Measurements from ENCODE around the gene KIF1C. TPM values are rescaled to one million over a fixed set of nuclear protein-coding genes. Genes with fewer than 3 reads are reported as not detected.

KIF1C gene
- total RNA-seq, 2 donors from 2014 or later: 108 to 133 TPM

DNA sequence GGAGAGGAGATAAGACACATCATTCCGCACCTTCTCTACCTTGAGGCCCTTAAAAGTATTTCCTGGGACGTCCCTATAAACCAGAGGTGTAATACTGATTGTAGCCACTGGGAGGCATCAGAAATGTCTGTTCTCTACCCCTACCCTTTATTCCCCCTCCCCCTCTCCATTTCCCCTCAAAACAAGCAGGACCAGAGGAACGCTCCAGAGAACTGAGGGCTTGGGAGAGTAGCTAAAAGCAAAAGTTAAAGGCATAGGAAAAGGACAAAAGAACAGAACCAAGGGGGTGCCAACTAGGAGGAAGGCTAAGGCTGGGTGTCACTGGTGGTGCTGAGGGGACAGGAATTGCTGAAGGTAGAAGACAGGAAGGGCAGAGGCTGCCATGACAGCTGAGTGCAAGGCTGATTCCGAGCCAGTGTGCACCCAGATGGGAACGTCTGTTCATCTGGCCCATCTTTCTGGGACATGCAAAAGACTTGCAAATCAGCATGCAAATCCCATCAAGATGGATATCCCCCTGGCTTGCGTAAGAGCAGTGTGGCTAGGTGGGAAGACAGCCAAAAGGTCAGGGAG is 17.0 kb upstream of the KIF1C start:
- peak; percentile 88 for DNase-seq

DNA sequence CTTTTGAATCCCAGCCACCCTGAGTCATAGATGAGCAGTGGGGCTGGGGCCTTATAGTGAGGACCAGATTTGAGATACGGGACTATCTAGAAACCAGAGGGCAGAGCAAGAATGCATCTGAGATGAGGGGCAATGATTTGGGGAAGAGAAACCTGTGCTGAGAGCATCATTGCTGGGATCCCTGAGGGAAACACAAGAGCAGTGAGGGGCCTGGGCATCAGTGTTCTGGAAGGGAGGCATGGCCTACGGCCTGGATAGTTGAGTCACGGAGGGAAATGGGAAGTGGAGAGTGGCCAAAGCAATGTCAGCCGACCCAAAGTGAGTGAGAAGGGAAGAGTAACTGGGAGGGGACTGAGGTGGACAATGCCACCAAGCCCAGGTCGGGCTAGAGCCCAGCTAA is 15.4 kb upstream of the KIF1C start:
- no peak overlapping the region for H3K4me3 Mint-ChIP-seq
- 72 to 73% methylated on average over 5 of the region's 5 CpGs for WGBS, 2 experiments (ENCODE audit: insufficient coverage in 1 of 2, insufficient read length in 1 of 2)
- Histone ChIP-seq H3K27me3 (ENCODE audit: control insufficient read depth, insufficient read depth, low read length, poor library complexity, severe bottlenecking) (peaks cover 13% of the 10 kb centered on the region), H3K4me1 (ENCODE audit: control insufficient read depth, insufficient read depth, low read length) (peaks cover 3% of the 10 kb centered on the region), H3K9me3 (ENCODE audit: control insufficient read depth, low read length) (no peaks in the 10 kb centered on the region), H3K36me3 (ENCODE audit: control insufficient read depth, insufficient read depth, low read length) (peaks cover 22% of the 10 kb centered on the region), H3K9ac (ENCODE audit: extremely low read depth, low read length, poor library complexity, severe bottlenecking) (no peak overlapping the region), H3K4me3 (ENCODE audit: low read length) (no peak overlapping the region), H3K27ac (ENCODE audit: low read depth, low read length) (no peak overlapping the region)
- no peak overlapping the region for H3K27ac Mint-ChIP-seq
- H3K36me3 Mint-ChIP-seq (ENCODE audit: low read depth): peaks cover 26% of the 10 kb centered on the region
- H3K9me3 Mint-ChIP-seq: no peaks in the 10 kb centered on the region
- peaks cover 50% of the 10 kb centered on the region for H3K27me3 Mint-ChIP-seq (ENCODE audit: insufficient read depth)
- no peak for DNase-seq
- TF ChIP-seq, protein P1, sequence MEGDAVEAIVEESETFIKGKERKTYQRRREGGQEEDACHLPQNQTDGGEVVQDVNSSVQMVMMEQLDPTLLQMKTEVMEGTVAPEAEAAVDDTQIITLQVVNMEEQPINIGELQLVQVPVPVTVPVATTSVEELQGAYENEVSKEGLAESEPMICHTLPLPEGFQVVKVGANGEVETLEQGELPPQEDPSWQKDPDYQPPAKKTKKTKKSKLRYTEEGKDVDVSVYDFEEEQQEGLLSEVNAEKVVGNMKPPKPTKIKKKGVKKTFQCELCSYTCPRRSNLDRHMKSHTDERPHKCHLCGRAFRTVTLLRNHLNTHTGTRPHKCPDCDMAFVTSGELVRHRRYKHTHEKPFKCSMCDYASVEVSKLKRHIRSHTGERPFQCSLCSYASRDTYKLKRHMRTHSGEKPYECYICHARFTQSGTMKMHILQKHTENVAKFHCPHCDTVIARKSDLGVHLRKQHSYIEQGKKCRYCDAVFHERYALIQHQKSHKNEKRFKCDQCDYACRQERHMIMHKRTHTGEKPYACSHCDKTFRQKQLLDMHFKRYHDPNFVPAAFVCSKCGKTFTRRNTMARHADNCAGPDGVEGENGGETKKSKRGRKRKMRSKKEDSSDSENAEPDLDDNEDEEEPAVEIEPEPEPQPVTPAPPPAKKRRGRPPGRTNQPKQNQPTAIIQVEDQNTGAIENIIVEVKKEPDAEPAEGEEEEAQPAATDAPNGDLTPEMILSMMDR (conservative IDR thresholded peaks at IDR 0.05): no peak
- peaks cover 14% of the 10 kb centered on the region for H3K4me1 Mint-ChIP-seq

More for the DNA sequence above, 17.0 kb upstream of the KIF1C start:
- TF ChIP-seq, protein P1 (conservative IDR thresholded peaks at IDR 0.05): peak; percentile 84
- Mint-ChIP-seq H3K4me3 (no peak overlapping the region), H3K4me1 (peaks cover 8% of the 10 kb centered on the region), H3K36me3 (ENCODE audit: low read depth) (peaks cover 31% of the 10 kb centered on the region), H3K9me3 (no peaks in the 10 kb centered on the region), H3K27me3 (ENCODE audit: insufficient read depth) (peaks cover 50% of the 10 kb centered on the region), H3K27ac (no peak overlapping the region)
- Histone ChIP-seq H3K27ac (ENCODE audit: low read depth, low read length) (no peak overlapping the region), H3K4me1 (ENCODE audit: control insufficient read depth, insufficient read depth, low read length) (peaks cover 3% of the 10 kb centered on the region), H3K36me3 (ENCODE audit: control insufficient read depth, insufficient read depth, low read length) (peaks cover 29% of the 10 kb centered on the region), H3K9me3 (ENCODE audit: control insufficient read depth, low read length) (no peaks in the 10 kb centered on the region), H3K27me3 (ENCODE audit: control insufficient read depth, insufficient read depth, low read length, poor library complexity, severe bottlenecking) (peaks cover 13% of the 10 kb centered on the region), H3K4me3 (ENCODE audit: low read length) (no peak overlapping the region), H3K9ac (ENCODE audit: extremely low read depth, low read length, poor library complexity, severe bottlenecking) (no peak overlapping the region)
- WGBS, 2 experiments (ENCODE audit: insufficient coverage in 1 of 2, insufficient read length in 1 of 2): 48 to 58% methylated on average over 3 to 6 of the region's 6 CpGs

DNA sequence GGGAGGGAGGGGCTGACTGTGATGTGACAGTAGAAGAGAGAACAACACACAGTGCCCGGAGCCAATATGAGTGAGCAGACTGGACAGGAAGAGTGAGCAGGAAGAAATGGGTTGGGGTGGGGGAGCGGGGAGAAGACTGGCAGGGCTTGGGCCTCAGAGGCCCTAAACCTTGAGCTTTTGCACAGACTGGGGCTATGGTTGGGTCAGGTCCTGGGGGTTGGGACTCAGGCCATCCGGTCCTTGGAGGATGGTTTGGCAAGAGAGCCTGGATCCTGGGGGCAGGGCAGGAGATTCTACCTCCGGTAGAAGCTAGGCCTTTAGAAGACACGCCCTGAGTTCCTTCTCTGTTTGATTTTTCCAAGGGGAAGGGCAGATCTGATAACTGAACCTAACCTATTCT is 11.3 kb upstream of the KIF1C start:
- Histone ChIP-seq H3K9ac (ENCODE audit: extremely low read depth, low read length, poor library complexity, severe bottlenecking) (no peak overlapping the region), H3K9me3 (ENCODE audit: control insufficient read depth, low read length) (no peaks in the 10 kb centered on the region), H3K36me3 (ENCODE audit: control insufficient read depth, insufficient read depth, low read length) (no peaks in the 10 kb centered on the region), H3K4me1 (ENCODE audit: control insufficient read depth, insufficient read depth, low read length) (no peaks in the 10 kb centered on the region), H3K27ac (ENCODE audit: low read depth, low read length) (no peak overlapping the region), H3K4me3 (ENCODE audit: low read length) (peak overlapping the region; percentile 80), H3K27me3 (ENCODE audit: control insufficient read depth, insufficient read depth, low read length, poor library complexity, severe bottlenecking) (peaks cover 12% of the 10 kb centered on the region)
- 90 to 92% methylated on average over 4 to 5 of the region's 5 CpGs for WGBS, 2 experiments (ENCODE audit: insufficient coverage in 1 of 2, insufficient read length in 1 of 2)
- H3K9me3 Mint-ChIP-seq: no peaks in the 10 kb centered on the region
- H3K4me1 Mint-ChIP-seq: peaks cover 17% of the 10 kb centered on the region
- H3K36me3 Mint-ChIP-seq (ENCODE audit: low read depth): peaks cover 4% of the 10 kb centered on the region
- H3K27me3 Mint-ChIP-seq (ENCODE audit: insufficient read depth): peaks cover 43% of the 10 kb centered on the region
- DNase-seq: no peak
- TF ChIP-seq, protein P1 (conservative IDR thresholded peaks at IDR 0.05): no peak
- H3K27ac Mint-ChIP-seq: no peak overlapping the region
- H3K4me3 Mint-ChIP-seq: peak overlapping the region; percentile 74

All from endodermal cell (in vitro differentiated cells).